GM12872 (cell line): ENCODE measurements around the gene FOXR1.

Experiments
- CTCF ChIP-seq: IDR thresholded peaks from 3 replicates; pipeline ENCODE4 v1.5.1; 2011; ENCODE audit warnings: low read depth, mild to moderate bottlenecking, low read length, moderate library complexity; ENCODE audit not compliant: insufficient read depth

Gene FOXR1

GRCh38 chr11:118997627-118998387, 26.2 kb downstream of the FOXR1 start, which contains the start of gene CENATAC:
CENATAC (plus strand) TSS chr11:118998138; CDS start chr11:118998198, 60 bp downstream.
- TF ChIP-seq CTCF, result no peak

GRCh38 chr11:118998388-118998717, 26.8 kb downstream of the FOXR1 start:
- TF ChIP-seq CTCF, result no peak

- TF ChIP-seq CTCF, result no peak
Measured at GRCh38 chr11:118998822-118999221, 27.3 kb downstream of the FOXR1 start.

- no peak for TF ChIP-seq CTCF
Measured at GRCh38 chr11:119000906-119001305, 29.3 kb downstream of the FOXR1 start.

- no peak for TF ChIP-seq CTCF
Measured at GRCh38 chr11:119006656-119007055, 35.1 kb downstream of the FOXR1 start.

- no peak for TF ChIP-seq CTCF
Measured at GRCh38 chr11:119011476-119012053, 40.0 kb downstream of the FOXR1 start.

- no peak for TF ChIP-seq CTCF
Measured at GRCh38 chr11:119012629-119013170, 41.1 kb downstream of the FOXR1 start.
